ENCODE results near the gene FHL2.

- TF ChIP-seq, protein P1, sequence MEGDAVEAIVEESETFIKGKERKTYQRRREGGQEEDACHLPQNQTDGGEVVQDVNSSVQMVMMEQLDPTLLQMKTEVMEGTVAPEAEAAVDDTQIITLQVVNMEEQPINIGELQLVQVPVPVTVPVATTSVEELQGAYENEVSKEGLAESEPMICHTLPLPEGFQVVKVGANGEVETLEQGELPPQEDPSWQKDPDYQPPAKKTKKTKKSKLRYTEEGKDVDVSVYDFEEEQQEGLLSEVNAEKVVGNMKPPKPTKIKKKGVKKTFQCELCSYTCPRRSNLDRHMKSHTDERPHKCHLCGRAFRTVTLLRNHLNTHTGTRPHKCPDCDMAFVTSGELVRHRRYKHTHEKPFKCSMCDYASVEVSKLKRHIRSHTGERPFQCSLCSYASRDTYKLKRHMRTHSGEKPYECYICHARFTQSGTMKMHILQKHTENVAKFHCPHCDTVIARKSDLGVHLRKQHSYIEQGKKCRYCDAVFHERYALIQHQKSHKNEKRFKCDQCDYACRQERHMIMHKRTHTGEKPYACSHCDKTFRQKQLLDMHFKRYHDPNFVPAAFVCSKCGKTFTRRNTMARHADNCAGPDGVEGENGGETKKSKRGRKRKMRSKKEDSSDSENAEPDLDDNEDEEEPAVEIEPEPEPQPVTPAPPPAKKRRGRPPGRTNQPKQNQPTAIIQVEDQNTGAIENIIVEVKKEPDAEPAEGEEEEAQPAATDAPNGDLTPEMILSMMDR (IDR thresholded peaks at IDR 0.05; ENCODE audit: low read depth, low read length): no peak
- TF ChIP-seq, protein P2, sequence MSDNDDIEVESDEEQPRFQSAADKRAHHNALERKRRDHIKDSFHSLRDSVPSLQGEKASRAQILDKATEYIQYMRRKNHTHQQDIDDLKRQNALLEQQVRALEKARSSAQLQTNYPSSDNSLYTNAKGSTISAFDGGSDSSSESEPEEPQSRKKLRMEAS (IDR thresholded peaks at IDR 0.05; ENCODE audit: low read depth, low read length): no peak
- no peak for TF ChIP-seq POLR2A (IDR thresholded peaks at IDR 0.05; ENCODE audit: extremely low read depth, insufficient read length)
Measured at GRCh38 chr2:105405291-105405690, 6.4 kb upstream of the FHL2 start.

All from NB4 (cell line).